Measurements from ENCODE around the gene ENPP1.

Gene ENPP1

GRCh38 chr6:131811500-131811899 lies 3.7 kb downstream of the ENPP1 start:
- Histone ChIP-seq H3K27ac (0 out of 2 replicates have a peak overlapping the region, but pooled peaks have one; percentile 32), H3K9me3 (ENCODE audit: low read depth, low read length) (no peaks in the 10 kb centered on the region), H3K9ac (ENCODE audit: insufficient read length) (no peak overlapping the region), H3K36me3 (ENCODE audit: insufficient read depth, low read length) (no peaks in the 10 kb centered on the region), H3K4me3 (no peak overlapping the region)
- DNase-seq (ENCODE audit: low read depth, low spot score): no peak
- no peak for TF ChIP-seq EZH2 (IDR thresholded peaks at IDR 0.05)
- no peak for TF ChIP-seq POLR2AphosphoS5 (IDR thresholded peaks at IDR 0.05; ENCODE audit: borderline replicate concordance, low read depth, low read length)
- TF ChIP-seq FOXP2 (optimal IDR thresholded peaks at IDR 0.05; ENCODE audit: control extremely low read depth, extremely low read length, insufficient read depth): no peak

GRCh38 chr6:131813991-131814390 lies 6.2 kb downstream of the ENPP1 start:
- Histone ChIP-seq H3K36me3 (ENCODE audit: insufficient read depth, low read length) (no peaks in the 10 kb centered on the region), H3K4me3 (no peak overlapping the region), H3K9ac (ENCODE audit: insufficient read length) (no peak overlapping the region), H3K27ac (no peak overlapping the region), H3K9me3 (ENCODE audit: low read depth, low read length) (no peaks in the 10 kb centered on the region)
- no peak for DNase-seq (ENCODE audit: low read depth, low spot score)
- TF ChIP-seq EZH2 (IDR thresholded peaks at IDR 0.05) (no peak), POLR2AphosphoS5 (IDR thresholded peaks at IDR 0.05; ENCODE audit: borderline replicate concordance, low read depth, low read length) (no peak), FOXP2 (optimal IDR thresholded peaks at IDR 0.05; ENCODE audit: control extremely low read depth, extremely low read length, insufficient read depth) (no peak)

- no peak overlapping the region for H3K27ac ChIP-seq
- no peak overlapping the region for H3K9ac ChIP-seq (ENCODE audit: insufficient read length)
- no peaks in the 10 kb centered on the region for H3K36me3 ChIP-seq (ENCODE audit: insufficient read depth, low read length)
- no peak overlapping the region for H3K4me3 ChIP-seq
- no peak for TF ChIP-seq FOXP2 (optimal IDR thresholded peaks at IDR 0.05; ENCODE audit: control extremely low read depth, extremely low read length, insufficient read depth)
- TF ChIP-seq EZH2 (IDR thresholded peaks at IDR 0.05): no peak
- TF ChIP-seq POLR2AphosphoS5 (IDR thresholded peaks at IDR 0.05; ENCODE audit: borderline replicate concordance, low read depth, low read length): no peak
- H3K9me3 ChIP-seq (ENCODE audit: low read depth, low read length): no peaks in the 10 kb centered on the region
- DNase-seq (ENCODE audit: low read depth, low spot score): no peak
These were observed 9.0 kb downstream of the ENPP1 start for GRCh38 chr6:131816869-131817268.

GRCh38 chr6:131819572-131820124 lies 11.8 kb downstream of the ENPP1 start:
- no peak for DNase-seq (ENCODE audit: low read depth, low spot score)
- Histone ChIP-seq H3K4me3 (no peak overlapping the region), H3K27ac (no peak overlapping the region), H3K9me3 (ENCODE audit: low read depth, low read length) (no peaks in the 10 kb centered on the region), H3K36me3 (ENCODE audit: insufficient read depth, low read length) (no peaks in the 10 kb centered on the region), H3K9ac (ENCODE audit: insufficient read length) (no peak overlapping the region)
- TF ChIP-seq FOXP2 (optimal IDR thresholded peaks at IDR 0.05; ENCODE audit: control extremely low read depth, extremely low read length, insufficient read depth) (no peak), POLR2AphosphoS5 (IDR thresholded peaks at IDR 0.05; ENCODE audit: borderline replicate concordance, low read depth, low read length) (no peak), EZH2 (IDR thresholded peaks at IDR 0.05) (no peak)

GRCh38 chr6:131821010-131821807 lies 13.4 kb downstream of the ENPP1 start:
- H3K36me3 ChIP-seq (ENCODE audit: insufficient read depth, low read length): no peaks in the 10 kb centered on the region
- H3K4me3 ChIP-seq: no peak overlapping the region
- H3K9me3 ChIP-seq (ENCODE audit: low read depth, low read length): no peaks in the 10 kb centered on the region
- 0 out of 2 replicates have a peak overlapping the region, but pooled peaks have one; percentile 22 for H3K27ac ChIP-seq
- DNase-seq (ENCODE audit: low read depth, low spot score): no peak
- no peak overlapping the region for H3K9ac ChIP-seq (ENCODE audit: insufficient read length)
- TF ChIP-seq POLR2AphosphoS5 (IDR thresholded peaks at IDR 0.05; ENCODE audit: borderline replicate concordance, low read depth, low read length): no peak
- no peak for TF ChIP-seq FOXP2 (optimal IDR thresholded peaks at IDR 0.05; ENCODE audit: control extremely low read depth, extremely low read length, insufficient read depth)
- TF ChIP-seq EZH2 (IDR thresholded peaks at IDR 0.05): no peak

GRCh38 chr6:131822119-131822518 lies 14.3 kb downstream of the ENPP1 start:
- no peak for TF ChIP-seq FOXP2 (optimal IDR thresholded peaks at IDR 0.05; ENCODE audit: control extremely low read depth, extremely low read length, insufficient read depth)
- H3K9me3 ChIP-seq (ENCODE audit: low read depth, low read length): no peaks in the 10 kb centered on the region
- DNase-seq (ENCODE audit: low read depth, low spot score): no peak
- no peak overlapping the region for H3K27ac ChIP-seq
- H3K9ac ChIP-seq (ENCODE audit: insufficient read length): no peak overlapping the region
- H3K4me3 ChIP-seq: no peak overlapping the region
- no peaks in the 10 kb centered on the region for H3K36me3 ChIP-seq (ENCODE audit: insufficient read depth, low read length)

- TF ChIP-seq POLR2AphosphoS5 (IDR thresholded peaks at IDR 0.05; ENCODE audit: borderline replicate concordance, low read depth, low read length): no peak
- TF ChIP-seq EZH2 (IDR thresholded peaks at IDR 0.05): no peak
- no peak for TF ChIP-seq FOXP2 (optimal IDR thresholded peaks at IDR 0.05; ENCODE audit: control extremely low read depth, extremely low read length, insufficient read depth)
- H3K4me3 ChIP-seq: no peak overlapping the region
- H3K36me3 ChIP-seq (ENCODE audit: insufficient read depth, low read length): no peaks in the 10 kb centered on the region
- no peaks in the 10 kb centered on the region for H3K9me3 ChIP-seq (ENCODE audit: low read depth, low read length)
- H3K27ac ChIP-seq: no peak overlapping the region
- DNase-seq (ENCODE audit: low read depth, low spot score): no peak
- H3K9ac ChIP-seq (ENCODE audit: insufficient read length): no peak overlapping the region
These were observed 15.6 kb downstream of the ENPP1 start for GRCh38 chr6:131823276-131823902.

- Histone ChIP-seq H3K4me3 (no peak overlapping the region), H3K9ac (ENCODE audit: insufficient read length) (no peak overlapping the region), H3K36me3 (ENCODE audit: insufficient read depth, low read length) (no peaks in the 10 kb centered on the region), H3K9me3 (ENCODE audit: low read depth, low read length) (no peaks in the 10 kb centered on the region), H3K27ac (no peak overlapping the region)
- no peak for DNase-seq (ENCODE audit: low read depth, low spot score)
- TF ChIP-seq FOXP2 (optimal IDR thresholded peaks at IDR 0.05; ENCODE audit: control extremely low read depth, extremely low read length, insufficient read depth) (no peak), POLR2AphosphoS5 (IDR thresholded peaks at IDR 0.05; ENCODE audit: borderline replicate concordance, low read depth, low read length) (no peak), EZH2 (IDR thresholded peaks at IDR 0.05) (no peak)
These were observed 18.1 kb downstream of the ENPP1 start for GRCh38 chr6:131825946-131826345.
